A172 (cell line): ENCODE measurements around the gene ZNF740. TPM values are rescaled to one million over a fixed set of nuclear protein-coding genes. Genes with fewer than 3 reads are reported as not detected.

Experiments used
- DNase-seq: peaks from one replicate; pipeline ENCODE4 v3.0.0-alpha.2; 2015; ENCODE audit warnings: low spot score
- total RNA-seq: library from RNA; depleted of rRNA; stranded (reverse); fragments of >200 nt; shearing (Covaris generic); gene quantifications from 2 replicates; pipeline ENCODE4 v1.2.3, GENCODE V29; 2014

ZNF740 gene
- total RNA-seq, 1 experiment from 2014 or later: 3.0 TPM

DNA sequence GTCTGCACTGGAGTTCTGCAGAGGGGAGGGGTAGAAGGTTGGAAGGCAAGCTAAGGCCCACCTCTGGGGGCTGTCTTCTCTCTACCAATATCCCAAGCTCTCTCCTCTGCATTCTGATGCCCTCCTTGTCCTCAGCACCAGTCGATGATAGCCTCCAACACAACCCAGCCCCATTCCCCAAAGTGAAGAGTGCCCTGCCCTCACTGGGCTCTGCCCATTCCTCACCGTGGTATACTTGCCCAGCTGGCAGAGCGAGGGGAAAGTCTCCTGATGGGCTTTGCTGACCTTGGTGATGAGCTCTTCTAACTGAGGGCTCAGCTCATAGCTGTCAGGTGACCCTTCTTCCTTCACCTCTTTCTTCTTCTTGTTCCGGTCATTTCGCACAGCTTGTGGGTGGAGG, 33.7 kb downstream of the ZNF740 start:
- no peak for DNase-seq

DNA sequence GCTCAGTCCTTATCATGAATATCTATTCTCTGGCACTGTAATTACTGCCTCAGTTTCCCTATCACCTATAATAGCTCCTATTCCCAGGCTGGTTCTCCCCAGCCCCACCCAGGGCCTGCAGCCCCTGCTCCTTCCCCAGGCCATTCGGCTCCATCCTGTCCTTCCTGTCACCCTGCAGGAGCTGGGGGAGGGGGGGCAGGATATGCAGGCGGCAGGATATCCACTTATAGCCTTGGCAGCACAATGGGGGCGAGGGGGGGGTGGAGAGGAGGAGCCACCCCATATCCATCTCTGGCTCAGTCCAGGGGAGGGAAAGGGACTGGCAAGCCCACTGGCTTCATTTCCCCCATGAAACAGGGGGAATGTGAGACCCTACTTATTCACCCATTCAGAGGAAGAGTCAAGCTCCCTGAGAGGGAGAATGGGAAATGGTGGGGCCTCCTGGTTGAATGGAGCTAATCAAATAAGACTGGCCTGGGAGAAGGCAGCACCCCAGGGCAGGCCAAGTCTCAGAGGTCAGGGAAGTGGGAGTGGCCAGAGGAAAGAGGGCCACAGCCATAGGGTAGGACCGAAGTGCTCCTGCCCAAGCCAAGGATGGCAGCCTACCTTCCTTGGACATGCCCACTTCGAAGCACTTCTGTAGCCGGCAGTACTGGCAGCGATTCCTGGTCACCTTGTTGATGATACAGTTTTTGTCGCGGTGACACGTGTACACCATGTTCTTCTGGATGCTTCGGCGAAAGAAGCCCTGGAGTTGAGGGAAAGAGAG, 34.3 kb downstream of the ZNF740 start:
- no peak for DNase-seq

DNA sequence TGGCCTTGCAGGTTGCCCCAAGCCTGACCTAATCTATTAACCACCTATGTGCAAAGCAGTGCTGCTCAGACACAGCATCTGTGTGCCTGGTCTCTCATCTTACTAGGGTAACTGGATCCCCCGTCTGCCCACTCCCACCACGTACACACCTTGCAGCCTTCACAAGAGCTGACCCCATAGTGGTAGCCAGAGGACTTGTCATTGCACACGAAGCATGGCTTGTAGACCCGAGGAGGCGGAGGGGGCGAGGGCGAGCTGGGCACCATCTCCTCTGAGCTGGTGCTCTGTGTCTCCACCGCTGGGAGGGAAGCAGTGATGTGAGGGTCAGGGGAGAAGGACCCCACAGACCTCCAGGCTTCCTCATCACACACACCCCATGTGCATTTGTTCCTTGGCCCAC, 35.0 kb downstream of the ZNF740 start:
- no peak for DNase-seq

DNA sequence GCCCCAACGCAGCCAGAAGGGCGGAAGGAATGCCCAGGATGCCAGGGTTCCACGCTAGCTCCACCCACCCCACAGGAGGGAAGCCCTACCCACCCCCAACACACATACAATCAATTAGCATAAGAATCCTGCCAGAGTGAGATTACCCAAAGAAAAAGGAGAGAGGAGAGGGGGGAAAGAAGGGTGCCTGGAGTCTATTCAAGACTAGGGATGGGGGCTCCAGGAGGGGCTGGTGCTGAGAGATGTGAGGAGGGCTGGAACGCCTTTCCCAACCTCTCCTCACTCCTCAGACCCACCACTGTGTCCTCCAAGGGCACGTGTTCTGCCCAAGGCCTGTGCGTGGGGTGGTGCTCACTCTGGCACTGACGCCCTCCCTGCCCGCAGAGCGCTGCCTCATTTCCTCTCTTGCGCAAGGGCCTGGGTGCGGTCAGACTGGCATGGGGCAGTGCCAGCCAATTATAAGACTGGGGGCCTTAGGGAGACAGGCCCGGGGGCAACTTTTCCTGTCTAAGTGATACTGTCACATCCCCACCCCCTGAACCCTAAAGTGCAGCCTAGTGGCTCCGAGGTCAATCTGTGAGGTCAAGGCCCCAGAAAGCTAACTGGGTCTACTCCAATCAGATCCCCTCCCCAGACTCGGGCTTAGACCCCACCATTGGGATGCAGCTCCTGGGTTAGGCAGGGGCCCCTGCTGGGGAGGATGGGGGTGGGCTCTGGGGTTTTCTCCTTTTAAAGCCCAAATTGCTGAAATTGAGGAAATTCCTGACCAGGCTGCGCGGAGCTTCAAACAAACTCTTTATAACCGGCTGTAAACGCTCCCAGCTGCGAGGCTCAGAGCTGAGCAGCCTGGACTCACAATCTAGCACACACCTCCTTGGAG, 36.8 kb downstream of the ZNF740 start:
- peak; percentile 23 for DNase-seq

DNA sequence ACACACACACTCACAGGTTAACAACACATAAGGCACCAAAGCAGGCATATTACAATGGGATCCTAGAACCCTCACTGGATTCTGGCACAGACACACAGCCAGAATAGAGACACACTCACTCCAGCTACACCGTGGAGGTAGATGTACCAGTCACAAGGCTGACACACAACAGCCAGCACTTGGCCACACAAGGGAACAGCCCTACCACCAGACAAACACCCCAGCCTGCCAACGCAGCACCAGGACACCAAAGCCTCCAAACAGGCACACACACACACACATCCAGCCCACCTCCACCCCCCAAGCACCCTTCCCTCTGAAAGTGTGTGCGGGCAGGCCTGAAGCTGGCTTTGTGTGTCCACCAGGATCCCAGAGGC, 37.4 kb downstream of the ZNF740 start:
- no peak for DNase-seq

DNA sequence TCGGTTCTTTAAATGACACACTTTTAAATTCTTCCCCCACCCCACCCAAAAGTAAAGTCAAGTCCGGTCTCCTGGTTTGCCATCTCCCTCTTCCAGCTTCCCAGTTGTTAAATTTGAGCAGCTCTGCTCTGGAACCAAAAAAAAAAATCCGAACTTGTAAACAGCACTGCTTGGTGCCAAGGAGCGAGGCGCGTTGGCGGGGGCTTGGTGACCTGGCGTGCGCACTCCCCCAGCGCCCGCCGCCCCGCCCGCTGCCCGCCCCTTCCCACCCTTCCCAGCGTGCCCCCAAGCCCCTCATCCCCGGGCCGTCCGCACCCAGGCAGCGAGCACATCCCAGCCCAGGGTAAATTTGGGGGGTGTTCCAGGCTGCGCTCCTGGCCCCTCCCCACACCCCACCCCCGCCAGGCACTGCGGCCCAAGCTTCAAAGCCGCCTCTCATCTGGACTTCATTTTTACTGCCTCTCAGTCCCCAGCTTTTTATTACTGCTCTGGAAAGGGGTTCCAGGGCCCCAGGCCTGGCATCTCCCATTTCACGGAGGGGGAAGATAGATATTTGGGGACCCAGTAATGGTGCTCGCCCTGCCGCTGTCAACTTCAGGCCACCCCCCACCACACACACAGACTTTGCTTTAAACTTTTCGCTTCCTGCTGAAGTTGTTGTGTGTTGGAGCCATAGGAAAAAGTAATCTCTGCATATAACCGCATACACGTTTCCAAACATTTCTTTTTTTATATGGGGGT, 38.2 kb downstream of the ZNF740 start:
- no peak for DNase-seq

DNA sequence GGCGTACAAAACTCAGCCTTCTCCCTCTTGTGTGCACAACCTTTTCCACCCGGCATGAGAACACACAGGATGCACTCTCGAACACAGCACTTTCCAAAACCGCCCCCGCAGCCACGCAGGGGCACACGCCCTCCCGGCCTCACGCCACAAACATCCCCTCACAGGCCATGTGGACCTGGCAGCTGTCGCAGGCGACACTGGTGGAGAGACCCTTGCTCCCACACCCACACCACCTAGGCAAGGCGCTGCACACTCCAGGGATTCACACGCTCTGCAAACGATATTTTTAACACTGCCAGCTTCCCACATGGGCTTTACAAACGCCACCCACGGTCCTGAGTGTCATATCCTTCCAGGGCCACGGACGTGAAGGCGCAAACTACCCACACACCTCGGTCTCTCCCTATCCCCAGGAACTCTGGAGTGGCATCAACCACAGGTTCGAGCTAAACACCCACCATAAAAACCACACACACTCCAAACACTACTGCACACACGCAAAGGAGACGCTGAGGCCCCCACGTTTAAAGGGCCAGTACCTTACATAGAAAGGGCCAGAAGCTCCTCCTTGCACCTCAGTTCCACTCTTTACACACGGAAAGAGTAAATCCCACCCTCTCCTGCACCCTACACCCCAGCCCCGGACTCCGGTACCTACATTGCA, 38.9 kb downstream of the ZNF740 start:
- DNase-seq: no peak

DNA sequence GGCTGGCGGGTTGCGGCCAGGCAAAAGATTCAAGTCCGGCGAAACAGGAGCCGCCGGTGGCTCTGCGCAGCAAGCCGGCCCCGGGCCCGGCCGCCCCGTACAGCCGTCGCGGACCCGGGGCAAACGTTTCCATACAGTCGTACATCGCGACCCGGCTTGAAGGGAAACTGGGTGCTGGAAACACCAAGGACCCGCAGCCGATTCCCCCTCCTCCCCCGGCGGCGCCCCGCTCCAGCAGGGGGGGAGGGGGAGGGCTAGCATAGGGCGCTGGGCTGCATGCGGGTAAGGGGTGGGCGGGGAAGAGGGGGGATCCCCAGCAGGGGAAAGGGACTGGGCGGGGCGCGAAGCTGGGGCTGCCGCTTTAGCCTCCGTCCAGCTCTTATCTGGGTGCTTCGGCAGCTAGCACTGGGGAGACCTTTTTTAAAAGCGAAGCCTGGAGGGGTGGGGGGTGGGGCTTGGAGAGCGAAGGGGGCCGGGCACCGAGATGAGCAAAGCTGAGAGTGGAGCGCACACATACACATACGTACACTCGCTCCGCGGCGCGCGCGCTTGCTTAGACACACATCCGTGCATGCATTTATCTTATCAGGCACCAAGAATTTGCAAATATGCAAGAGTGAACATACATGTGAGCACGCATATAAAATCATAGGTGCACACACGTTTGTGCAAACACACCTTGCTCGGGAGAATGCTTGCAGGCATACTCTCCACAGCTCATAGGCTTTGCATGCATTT, 39.6 kb downstream of the ZNF740 start:
- DNase-seq: no peak

DNA sequence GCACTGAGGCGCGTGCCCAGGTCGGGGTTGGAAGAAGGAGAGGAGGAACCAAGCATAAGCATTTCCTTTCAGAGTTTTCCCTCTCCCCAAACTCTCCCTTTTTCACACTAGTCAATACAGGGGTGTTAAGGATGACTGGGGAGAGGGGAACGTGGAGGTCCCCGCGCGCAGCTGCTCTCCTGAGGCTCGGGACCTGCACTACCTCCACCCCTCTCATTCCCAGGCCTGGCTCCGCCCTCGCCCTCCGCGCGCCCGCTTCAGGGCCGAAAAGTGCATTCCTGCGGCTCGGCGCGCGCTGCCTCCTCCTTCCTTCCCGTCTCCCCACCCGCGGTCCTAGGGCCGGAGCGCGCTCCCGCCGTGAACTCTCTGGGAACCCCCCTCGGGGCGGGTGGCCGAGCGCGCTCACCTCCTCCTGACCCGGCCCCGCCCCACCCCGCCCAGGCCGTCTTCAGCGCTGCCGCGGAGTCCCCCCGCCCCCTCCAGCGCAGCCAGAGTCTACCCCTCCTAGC, 40.2 kb downstream of the ZNF740 start:
- peak; percentile 87 for DNase-seq

DNA sequence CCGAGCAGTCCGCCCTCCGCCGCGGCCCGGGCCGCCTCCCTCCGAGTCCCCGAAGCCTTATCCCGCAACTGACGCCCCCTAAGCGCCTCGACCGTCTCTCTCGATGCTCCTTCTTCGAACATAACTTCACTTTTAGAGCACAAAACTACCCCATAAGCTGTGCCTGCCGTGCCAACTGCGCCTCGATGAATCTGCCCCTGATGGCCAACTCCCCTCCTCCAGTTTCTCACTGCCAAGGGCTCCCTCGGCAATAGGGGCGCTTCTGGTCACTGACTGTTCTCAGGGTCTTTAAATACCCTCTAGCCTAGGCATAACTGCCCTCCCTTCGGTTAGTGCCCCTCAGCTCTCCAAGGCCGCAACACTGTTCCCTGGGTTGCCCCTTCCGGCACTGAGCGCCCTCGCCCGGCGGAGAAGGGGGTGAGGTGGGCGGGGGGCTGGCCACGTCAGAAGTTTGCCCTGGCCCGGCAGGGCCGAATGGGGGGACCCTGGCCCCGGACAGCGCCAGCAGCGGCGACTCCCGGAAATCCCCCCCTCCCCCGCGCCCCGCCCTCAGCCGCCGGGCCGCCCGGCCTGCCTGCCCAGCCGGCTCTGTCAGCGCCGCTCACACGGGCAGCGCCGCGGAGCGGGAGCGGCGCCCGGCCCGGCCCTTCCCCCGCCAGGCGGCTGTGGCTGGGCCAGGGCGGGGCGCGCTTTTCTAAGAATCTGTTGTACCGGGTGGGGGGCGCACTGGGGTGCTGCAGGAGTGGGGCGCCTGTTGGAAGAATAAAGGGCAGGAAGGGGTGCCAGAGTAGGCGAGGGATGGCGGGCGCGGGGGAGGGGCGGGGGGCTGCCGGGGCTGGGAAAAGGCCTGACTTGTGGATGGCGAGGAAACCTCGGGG, 40.9 kb downstream of the ZNF740 start:
- peak; percentile 25 for DNase-seq

DNA sequence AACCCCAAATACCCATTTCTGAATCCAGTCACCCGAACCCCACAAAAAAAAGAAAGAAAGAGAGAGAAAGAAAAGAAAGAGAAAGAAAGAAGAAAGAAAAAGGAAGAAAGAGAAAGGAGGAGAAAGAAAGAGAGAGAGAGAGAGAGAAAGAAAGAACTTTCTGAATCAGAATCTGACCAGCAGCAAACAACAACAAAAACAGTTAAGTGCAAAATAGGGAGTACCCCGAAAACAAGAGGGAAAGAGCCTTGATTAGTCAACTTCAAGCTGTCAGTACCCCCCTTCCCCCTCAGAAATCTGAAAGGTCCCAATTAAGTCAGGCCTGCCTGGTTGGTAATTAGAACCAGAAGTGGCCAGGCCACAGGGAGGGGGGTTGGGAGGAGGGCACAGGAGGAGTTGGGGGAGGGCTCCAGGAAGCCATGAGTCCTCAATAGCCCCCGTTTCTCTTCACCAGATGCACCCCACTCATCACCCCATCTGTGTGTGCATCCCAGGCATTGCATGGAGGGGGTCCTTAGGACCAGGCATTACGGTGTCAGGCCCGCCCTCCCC, 41.7 kb downstream of the ZNF740 start:
- DNase-seq: no peak

DNA sequence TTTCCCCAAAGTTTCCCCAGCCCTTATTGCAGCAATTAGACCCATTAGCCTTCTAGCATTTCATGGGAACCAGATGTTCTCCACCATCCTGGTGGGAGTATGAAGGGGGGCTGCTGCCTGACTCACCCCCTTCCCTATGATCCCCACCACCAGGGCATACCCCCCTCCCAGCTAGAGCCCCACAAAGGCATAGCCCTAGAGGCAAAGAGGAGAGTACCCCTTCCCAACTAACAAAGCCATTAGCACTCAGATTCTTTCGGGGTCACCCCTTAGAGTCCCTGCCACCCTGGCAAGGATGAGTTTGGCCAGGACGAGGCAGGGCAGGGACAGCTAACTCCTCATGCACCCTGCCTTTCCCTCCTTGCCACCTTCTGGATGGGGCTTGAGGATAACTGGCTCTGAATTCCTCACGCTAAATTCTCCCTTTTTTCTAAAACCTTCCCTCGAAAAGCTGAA, 42.3 kb downstream of the ZNF740 start:
- no peak for DNase-seq

DNA sequence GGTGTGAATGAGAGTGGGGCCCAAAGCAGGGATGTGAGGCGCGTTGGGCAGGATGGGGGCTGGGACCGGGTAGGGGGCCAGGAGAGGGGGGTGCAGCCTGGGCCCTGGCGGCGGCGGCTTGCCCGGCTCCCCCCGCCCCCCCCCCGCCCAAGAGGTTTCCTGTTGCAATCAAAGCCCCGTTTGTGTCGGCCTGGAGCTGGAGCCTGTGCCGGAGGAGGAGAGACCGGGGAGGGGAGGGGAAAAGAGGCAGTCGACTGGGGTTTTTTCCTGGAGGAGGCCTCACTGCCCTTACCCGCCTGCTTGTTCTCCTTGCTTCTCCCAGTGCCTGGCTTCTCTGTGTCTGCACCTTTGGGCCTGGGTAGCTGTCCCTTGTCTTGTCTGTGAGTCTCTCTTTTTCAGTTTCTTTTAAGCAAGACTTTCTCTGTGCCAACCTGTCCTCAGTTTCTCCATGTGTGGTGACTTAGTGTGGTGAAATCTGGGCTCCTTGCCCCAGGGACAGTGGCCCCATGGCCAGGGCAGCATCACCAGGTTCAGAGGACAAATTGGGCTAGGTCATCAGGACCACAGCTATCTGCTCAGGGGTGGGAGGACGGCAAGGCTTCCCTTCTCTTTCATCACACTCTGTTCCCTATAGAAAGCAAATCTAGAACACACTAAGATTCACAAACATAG, 43.0 kb downstream of the ZNF740 start:
- no peak for DNase-seq

DNA sequence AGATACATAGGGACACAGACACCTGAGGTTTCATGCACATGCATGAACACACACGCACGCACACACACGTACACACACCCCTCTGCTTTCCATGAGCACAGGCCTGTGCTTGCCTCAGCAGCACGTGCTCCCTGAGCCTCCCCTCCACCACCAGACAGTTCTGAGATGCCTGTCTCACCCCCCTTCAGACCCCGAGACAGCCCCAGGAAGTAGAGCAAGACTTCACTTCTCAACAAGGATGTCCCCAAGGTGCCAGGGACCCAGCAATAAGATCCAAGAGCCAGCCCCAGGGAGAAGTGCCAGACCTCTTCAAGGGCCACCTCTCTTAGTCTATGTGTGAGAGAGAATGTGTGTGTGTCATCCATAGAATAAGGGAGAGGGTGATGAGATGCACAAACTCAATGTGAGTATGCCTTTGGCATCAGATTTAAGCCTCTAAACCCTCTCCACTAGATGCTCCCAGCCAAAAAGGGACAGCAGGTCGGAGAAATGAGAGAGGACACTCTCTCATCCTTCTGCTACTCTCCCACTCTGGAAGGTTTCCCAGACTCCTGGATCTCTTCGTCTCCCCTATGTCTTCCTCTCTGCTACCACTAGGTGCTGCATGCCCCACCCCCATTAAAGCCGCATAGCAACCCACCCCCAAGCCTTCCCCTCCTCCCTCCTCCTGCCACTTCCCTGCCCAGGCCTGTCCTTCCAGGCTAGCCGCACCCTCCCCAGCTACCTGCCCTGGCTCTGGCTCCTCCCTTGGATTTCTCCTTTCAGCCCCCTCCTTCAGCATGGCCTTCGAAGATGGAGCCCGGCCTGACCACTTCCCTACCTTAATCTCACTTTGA, 43.8 kb downstream of the ZNF740 start:
- no peak for DNase-seq

DNA sequence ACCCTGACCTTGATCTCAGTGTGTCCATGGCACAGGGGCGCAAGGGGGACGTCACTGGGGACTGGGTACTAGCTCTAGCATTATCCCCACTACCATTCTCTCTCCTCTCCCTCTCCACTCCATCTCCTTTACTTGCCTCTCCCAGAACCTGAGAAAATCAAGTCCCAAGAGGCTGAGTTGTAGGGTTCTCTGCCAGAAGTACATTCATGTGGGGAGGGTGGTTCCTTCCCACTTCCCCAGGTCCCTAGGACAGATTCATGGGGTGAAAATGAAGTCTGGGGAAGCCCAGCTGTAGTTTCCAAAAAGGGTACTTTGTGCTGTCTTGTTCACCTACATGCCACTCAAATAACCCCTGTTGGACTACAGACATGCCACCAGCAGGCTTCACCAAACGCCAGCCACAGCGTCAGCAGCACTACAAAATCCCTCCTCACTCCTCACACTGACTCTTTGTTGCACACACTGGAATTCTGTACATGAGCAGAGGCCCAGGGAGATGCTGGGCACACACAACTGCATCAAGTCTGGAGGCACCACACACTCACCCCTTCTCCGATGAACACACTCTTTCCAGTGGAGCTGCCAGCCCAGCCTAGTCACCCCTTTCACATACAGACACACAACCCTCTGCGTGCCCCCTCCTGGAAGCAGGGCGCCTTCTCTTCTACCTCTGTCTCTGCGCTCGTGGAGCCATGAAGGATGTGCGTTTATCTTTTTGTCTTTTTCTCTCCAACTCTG, 44.5 kb downstream of the ZNF740 start:
- no peak for DNase-seq

DNA sequence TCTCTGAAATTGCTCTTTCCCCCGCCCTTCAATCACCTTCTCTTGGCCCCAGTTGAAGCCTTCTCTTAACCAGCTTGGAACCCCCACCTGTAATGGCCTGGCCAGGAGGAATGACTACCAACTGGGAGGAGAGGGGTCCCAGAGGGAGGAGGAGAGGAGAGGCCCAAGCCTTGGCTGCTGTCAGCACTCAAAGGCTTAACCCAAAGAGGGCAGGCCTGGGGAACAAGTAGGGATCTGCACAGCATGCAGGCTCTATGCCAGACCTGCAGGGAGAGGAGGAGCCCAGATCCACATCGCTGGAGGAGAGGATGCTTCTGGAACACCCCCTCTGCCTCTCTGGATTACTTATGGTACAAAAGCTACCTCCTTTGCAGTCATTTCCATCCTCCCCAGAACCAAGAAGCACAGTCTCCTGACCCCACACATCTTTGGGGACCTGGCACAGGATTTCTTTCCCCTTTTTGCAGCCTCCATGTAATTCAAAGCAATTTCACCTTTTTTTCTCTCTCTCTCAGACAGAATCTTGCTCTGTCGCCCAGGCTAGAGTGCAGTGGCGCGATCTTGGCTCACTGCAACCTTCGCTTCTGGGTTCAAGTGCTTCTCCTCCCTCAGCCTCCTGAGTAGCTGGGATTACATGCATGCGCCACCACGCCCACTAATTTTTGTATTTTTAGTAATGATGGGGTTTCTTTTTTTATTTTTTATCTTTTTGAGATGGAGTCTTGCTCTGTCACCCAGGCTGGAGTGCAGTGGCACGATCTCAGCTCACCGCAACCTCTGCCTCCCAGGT, 45.3 kb downstream of the ZNF740 start:
- no peak for DNase-seq
